Activated CD8-positive, alpha-beta memory T cell treated with anti-CD3 and anti-CD28 coated beads, Interleukin-2, amount 10 ng/mL, durations not matched to agents 7 days and 5 days (primary cell): Measurements from ENCODE around the gene KIF18B. TPM values are rescaled to one million over a fixed set of nuclear protein-coding genes. Genes with fewer than 3 reads are reported as not detected.

ENCODE experiments used
- ATAC-seq: fragments of 150-1000 bp; cut with Tn5 transposase; one replicate; pipeline ENCODE4 v1.10.0; 2021; ENCODE audit warnings: moderate library complexity
- CTCF ChIA-PET: fragments of 350-600 bp; sonication (Branson Sonifier 250); formaldehyde crosslinking; loops from one replicate; lab custom pipeline; 2021; ENCODE audit warnings: antibody characterized with exemption; lab: Charles Lee
- DNase-seq: peaks from one replicate; pipeline ENCODE4 v3.0.0-alpha.2; 2020
- H3K27ac Mint-ChIP-seq: one replicate; pipeline ENCODE4 v1.8.0; 2021; ENCODE audit warnings: mild to moderate bottlenecking, mixed read lengths
- H3K27me3 Mint-ChIP-seq: one replicate; pipeline ENCODE4 v1.8.0; 2021; ENCODE audit warnings: mixed read lengths
- H3K36me3 Mint-ChIP-seq: one replicate; pipeline ENCODE4 v1.8.0; 2021; ENCODE audit warnings: mild to moderate bottlenecking, mixed read lengths
- H3K4me1 Mint-ChIP-seq: one replicate; pipeline ENCODE4 v1.8.0; 2021; ENCODE audit warnings: mixed read lengths
- H3K4me3 Mint-ChIP-seq: one replicate; pipeline ENCODE4 v1.8.0; 2021; ENCODE audit warnings: mild to moderate bottlenecking, moderate library complexity, mixed read lengths
- H3K9me3 Mint-ChIP-seq: one replicate; pipeline ENCODE4 v1.8.0; 2022; ENCODE audit warnings: low read depth, mixed read lengths
- total RNA-seq, 2 experiments: library from RNA; stranded (reverse); gene quantifications; one replicate each; pipeline ENCODE4 v1.2.3, GENCODE V29; 2021

The KIF18B gene
- total RNA-seq, 2 experiments from 2014 or later = 86.7 to 117 TPM

DNA sequence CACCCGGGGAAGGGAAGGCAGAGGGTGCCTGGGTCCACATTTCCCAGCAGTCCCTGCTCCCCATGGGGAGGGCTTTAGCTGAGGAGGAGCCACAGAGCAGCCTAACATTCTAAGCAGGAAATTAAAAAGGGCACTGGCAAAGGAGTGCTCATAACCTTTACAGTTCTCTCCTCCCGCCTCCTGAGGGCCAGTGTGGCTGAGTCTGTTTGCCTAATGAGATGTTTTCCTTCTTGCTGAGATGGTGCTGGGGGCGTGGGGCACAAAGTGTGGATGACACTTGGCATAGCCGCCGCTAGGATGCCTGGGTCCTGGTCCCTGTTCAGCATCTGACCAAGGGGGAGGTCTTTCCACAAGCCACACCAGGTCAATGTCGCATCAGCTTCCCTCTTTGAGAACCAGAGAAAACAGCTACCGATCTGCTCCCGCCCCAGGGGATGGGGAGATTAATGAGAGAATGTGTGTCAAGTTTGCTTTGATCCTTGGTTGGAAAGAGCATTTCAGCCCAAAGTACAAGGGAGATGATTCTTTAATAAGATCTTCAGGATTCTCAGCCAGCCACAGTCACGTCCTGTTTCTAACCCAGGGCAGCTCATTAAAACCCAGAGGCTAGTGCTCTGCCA, 5.8 kb downstream of the KIF18B start:
- peaks cover 58% of the 10 kb centered on the region for H3K36me3 Mint-ChIP-seq
- H3K9me3 Mint-ChIP-seq = no peaks in the 10 kb centered on the region
- no peak for DNase-seq
- peak overlapping the region; percentile 57 for H3K27ac Mint-ChIP-seq
- H3K4me1 Mint-ChIP-seq = peaks cover 38% of the 10 kb centered on the region
- CTCF ChIA-PET = interaction anchor here (0.5 to 1.3 kb wide), 2 partner anchors 80 to 163 kb away, joined by 4 read pairs; no protein-coding TSS in a partner anchor
- no peaks in the 10 kb centered on the region for H3K27me3 Mint-ChIP-seq
- ATAC-seq = peak; percentile 23
- H3K4me3 Mint-ChIP-seq = no peak overlapping the region

GRCh38 chr17:44940768-44941167, 6.8 kb downstream of the KIF18B start:
- Mint-ChIP-seq H3K4me3 (no peak overlapping the region), H3K36me3 (peaks cover 56% of the 10 kb centered on the region), H3K27me3 (no peaks in the 10 kb centered on the region), H3K27ac (no peak overlapping the region), H3K4me1 (peaks cover 33% of the 10 kb centered on the region), H3K9me3 (no peaks in the 10 kb centered on the region)
- ATAC-seq = no peak
- no peak for DNase-seq
- CTCF ChIA-PET = no interaction called here

- DNase-seq (no peak), ATAC-seq (no peak)
- Mint-ChIP-seq H3K9me3 (no peaks in the 10 kb centered on the region), H3K27me3 (no peaks in the 10 kb centered on the region), H3K27ac (no peak overlapping the region), H3K4me3 (no peak overlapping the region), H3K36me3 (peaks cover 59% of the 10 kb centered on the region), H3K4me1 (peaks cover 33% of the 10 kb centered on the region)
- CTCF ChIA-PET = no interaction called here
Observed at GRCh38 chr17:44940317-44940716, 7.3 kb downstream of the KIF18B start.

- CTCF ChIA-PET = no interaction called here
- H3K4me1 Mint-ChIP-seq = peaks cover 6% of the 10 kb centered on the region
- no peak overlapping the region for H3K27ac Mint-ChIP-seq
- DNase-seq (no peak), ATAC-seq (no peak)
- no peak overlapping the region for H3K4me3 Mint-ChIP-seq
- H3K36me3 Mint-ChIP-seq = peaks cover 48% of the 10 kb centered on the region
- no peaks in the 10 kb centered on the region for H3K27me3 Mint-ChIP-seq
- H3K9me3 Mint-ChIP-seq = no peaks in the 10 kb centered on the region
Observed at GRCh38 chr17:44935116-44935515, 12.5 kb downstream of the KIF18B start.

GRCh38 chr17:44934745-44935105, 12.8 kb downstream of the KIF18B start:
- DNase-seq = no peak
- H3K36me3 Mint-ChIP-seq = peaks cover 45% of the 10 kb centered on the region
- no peaks in the 10 kb centered on the region for H3K9me3 Mint-ChIP-seq
- H3K27ac Mint-ChIP-seq = no peak overlapping the region
- CTCF ChIA-PET = no interaction called here
- H3K27me3 Mint-ChIP-seq = no peaks in the 10 kb centered on the region
- no peak for ATAC-seq
- H3K4me3 Mint-ChIP-seq = no peak overlapping the region
- H3K4me1 Mint-ChIP-seq = peaks cover 4% of the 10 kb centered on the region

GRCh38 chr17:44933824-44934744, 13.5 kb downstream of the KIF18B start:
- H3K9me3 Mint-ChIP-seq = no peaks in the 10 kb centered on the region
- no peak for ATAC-seq
- no peak for DNase-seq
- peaks cover 2% of the 10 kb centered on the region for H3K4me1 Mint-ChIP-seq
- H3K27ac Mint-ChIP-seq = no peak overlapping the region
- no peak overlapping the region for H3K4me3 Mint-ChIP-seq
- H3K36me3 Mint-ChIP-seq = peaks cover 49% of the 10 kb centered on the region
- no peaks in the 10 kb centered on the region for H3K27me3 Mint-ChIP-seq
- CTCF ChIA-PET = no interaction called here

DNA sequence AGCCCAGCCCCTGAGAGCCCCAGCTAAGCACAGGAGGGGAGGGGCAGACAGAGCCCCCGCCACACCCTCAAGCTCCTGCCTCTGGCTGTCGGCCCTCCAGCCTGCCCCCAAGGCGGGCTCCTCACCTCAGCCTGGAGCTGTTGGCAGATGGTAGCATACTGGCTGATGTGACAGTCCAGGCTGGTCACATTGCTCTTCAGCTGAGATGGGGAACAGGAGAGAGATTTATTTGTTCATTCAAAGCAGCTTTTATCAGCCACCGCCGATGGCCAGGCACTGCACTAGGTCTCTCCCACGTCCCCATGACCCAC, 14.8 kb downstream of the KIF18B start:
- H3K36me3 Mint-ChIP-seq = peaks cover 49% of the 10 kb centered on the region
- no peak for ATAC-seq

DNA sequence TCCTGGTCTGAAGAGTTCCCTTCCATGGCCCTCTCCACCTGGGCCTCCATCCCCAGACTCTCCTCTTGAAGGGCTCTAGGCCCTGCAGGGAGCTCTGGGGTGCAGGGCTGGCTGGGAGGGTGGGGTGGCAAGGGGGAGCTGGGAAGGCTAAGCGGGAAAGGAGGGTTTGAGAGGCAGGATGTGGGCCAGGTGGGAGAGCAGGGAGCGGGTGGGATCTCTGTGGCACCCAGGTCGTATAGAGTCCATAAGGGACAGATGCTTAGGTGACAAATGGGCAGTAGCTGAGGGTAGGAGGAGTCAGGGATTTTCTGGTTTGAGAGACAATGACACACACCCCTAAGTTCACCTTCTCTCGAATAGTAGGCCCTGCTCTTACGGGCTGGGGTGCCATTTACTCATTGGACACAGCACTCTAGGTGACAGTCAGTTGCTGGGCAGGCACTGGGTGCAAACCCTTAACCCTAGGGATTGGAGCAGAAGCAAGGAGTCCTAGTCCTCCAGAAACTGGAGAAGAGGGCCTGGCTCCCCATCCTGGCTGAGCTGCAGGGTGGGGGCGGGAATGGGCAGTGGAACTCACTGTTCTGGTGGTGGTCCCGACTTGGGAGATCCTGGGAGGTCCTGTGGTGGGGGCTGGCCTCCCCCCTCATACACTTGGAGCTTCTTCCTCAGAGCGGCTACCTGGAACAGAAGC, 15.3 kb downstream of the KIF18B start:
- CTCF ChIA-PET = interaction anchor here (1.4 to 1.6 kb wide), 3 partner anchors 22 to 203 kb away, joined by 3 to 5 read pairs (median 4); partner anchors contain the start of gene ACBD4
- ATAC-seq (no peak), DNase-seq (no peak)
- no peak overlapping the region for H3K27ac Mint-ChIP-seq
- peaks cover 52% of the 10 kb centered on the region for H3K36me3 Mint-ChIP-seq
- no peaks in the 10 kb centered on the region for H3K27me3 Mint-ChIP-seq
- H3K4me1 Mint-ChIP-seq = no peaks in the 10 kb centered on the region
- no peak overlapping the region for H3K4me3 Mint-ChIP-seq
- no peaks in the 10 kb centered on the region for H3K9me3 Mint-ChIP-seq

More for the DNA sequence above, 14.8 kb downstream of the KIF18B start:
- no peak for DNase-seq
- no peaks in the 10 kb centered on the region for H3K9me3 Mint-ChIP-seq
- H3K27me3 Mint-ChIP-seq = no peaks in the 10 kb centered on the region
- no peak overlapping the region for H3K27ac Mint-ChIP-seq
- H3K4me1 Mint-ChIP-seq = no peaks in the 10 kb centered on the region
- CTCF ChIA-PET = interaction anchor here (1.6 kb wide), 1 partner anchor 87 kb away, joined by 4 read pairs; no protein-coding TSS in a partner anchor
- H3K4me3 Mint-ChIP-seq = no peak overlapping the region

- no peak overlapping the region for H3K4me3 Mint-ChIP-seq
- no peak overlapping the region for H3K27ac Mint-ChIP-seq
- no peaks in the 10 kb centered on the region for H3K27me3 Mint-ChIP-seq
- DNase-seq (no peak), ATAC-seq (no peak)
- CTCF ChIA-PET = interaction anchor here (0.5 to 3.4 kb wide), 4 partner anchors 11 to 237 kb away, joined by 3 to 16 read pairs (median 4); partner anchors contain the start of gene ACBD4
- no peaks in the 10 kb centered on the region for H3K9me3 Mint-ChIP-seq
- no peaks in the 10 kb centered on the region for H3K4me1 Mint-ChIP-seq
- peaks cover 55% of the 10 kb centered on the region for H3K36me3 Mint-ChIP-seq
Observed at GRCh38 chr17:44931376-44931775, 16.2 kb downstream of the KIF18B start.

DNA sequence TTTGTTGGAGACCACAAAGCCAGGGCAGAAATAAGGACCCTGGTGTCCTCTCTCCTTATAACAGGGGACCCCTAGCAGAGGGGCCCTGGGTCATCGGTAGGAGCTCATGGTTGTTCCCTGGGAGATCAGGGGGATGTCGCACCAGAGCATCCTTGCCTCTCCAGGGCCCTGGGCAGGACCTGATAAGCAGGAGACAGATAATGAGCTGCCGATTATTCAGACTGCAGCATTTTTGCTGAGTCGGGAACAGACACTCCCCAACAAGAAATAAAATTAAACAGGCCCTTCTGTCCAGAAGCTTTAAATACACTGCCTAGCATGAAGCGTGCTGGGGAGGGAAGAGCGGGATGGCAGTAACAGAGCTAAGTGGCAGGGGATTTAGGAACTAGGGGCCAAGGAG, 16.9 kb downstream of the KIF18B start:
- DNase-seq (no peak), ATAC-seq (no peak)
- CTCF ChIA-PET = interaction anchor here (0.6 to 3.4 kb wide), 3 partner anchors 9 to 24 kb away, joined by 3 to 16 read pairs (median 5); no protein-coding TSS in a partner anchor
- no peaks in the 10 kb centered on the region for H3K9me3 Mint-ChIP-seq
- no peaks in the 10 kb centered on the region for H3K27me3 Mint-ChIP-seq
- H3K36me3 Mint-ChIP-seq = peaks cover 50% of the 10 kb centered on the region
- H3K4me3 Mint-ChIP-seq = no peak overlapping the region
- H3K4me1 Mint-ChIP-seq = no peaks in the 10 kb centered on the region
- H3K27ac Mint-ChIP-seq = no peak overlapping the region

DNA sequence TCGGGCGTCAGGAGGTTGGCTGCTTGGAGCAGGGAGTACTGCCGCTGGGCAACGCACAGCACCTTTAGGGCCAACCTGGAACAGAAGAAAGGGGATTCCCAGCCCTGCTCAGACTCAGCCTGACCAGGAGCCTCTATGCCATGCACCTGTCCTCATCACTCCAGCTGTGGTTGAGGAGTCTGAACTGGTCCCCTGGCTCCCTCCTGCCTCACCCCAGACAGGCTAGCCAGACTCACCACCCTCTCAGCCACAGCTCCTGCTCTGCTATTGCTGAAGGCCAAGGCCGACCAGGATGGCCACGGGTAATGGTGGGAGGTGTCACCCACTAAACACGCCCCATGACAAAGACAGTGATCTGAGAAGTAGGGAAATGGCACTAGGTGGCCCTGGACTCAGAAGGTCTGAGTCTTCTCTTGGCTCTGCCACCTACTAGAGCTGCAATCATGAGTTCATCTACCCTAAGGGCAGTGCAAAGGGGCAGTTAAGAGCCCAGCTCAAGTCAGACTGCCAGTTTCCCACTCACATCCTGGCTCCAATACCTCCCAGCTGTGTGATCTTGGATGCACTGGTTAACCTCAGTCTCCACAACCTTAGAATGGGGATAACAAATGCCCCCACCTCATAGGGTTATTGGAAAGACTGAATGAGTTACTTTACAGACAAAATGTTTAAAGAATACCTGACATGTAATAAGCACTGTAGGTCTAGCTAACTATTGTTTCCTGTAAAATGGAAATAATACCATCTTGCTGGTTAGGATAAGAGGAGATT, 18.4 kb downstream of the KIF18B start:
- Mint-ChIP-seq H3K36me3 (peaks cover 45% of the 10 kb centered on the region), H3K27ac (no peak overlapping the region), H3K27me3 (no peaks in the 10 kb centered on the region), H3K4me1 (peaks cover under 1% of the 10 kb centered on the region), H3K4me3 (no peak overlapping the region), H3K9me3 (no peaks in the 10 kb centered on the region)
- no peak for ATAC-seq
- DNase-seq = no peak
- CTCF ChIA-PET = interaction anchor here (1.1 to 3.4 kb wide), 2 partner anchors 9 to 206 kb away, joined by 4 to 16 read pairs; partner anchors contain the start of gene ACBD4

GRCh38 chr17:44928136-44928535, 19.4 kb downstream of the KIF18B start:
- H3K4me3 Mint-ChIP-seq = no peak overlapping the region
- H3K9me3 Mint-ChIP-seq = no peaks in the 10 kb centered on the region
- peaks cover 2% of the 10 kb centered on the region for H3K4me1 Mint-ChIP-seq
- no peak for ATAC-seq
- H3K36me3 Mint-ChIP-seq = peaks cover 38% of the 10 kb centered on the region
- no peak overlapping the region for H3K27ac Mint-ChIP-seq
- DNase-seq = no peak
- CTCF ChIA-PET = interaction anchor here (1.1 to 1.2 kb wide), 2 partner anchors 146 to 171 kb away, joined by 3 read pairs; no protein-coding TSS in a partner anchor
- H3K27me3 Mint-ChIP-seq = no peaks in the 10 kb centered on the region
